Kidney epithelial cell (primary cell): ENCODE results near the gene NUP210. TPM values are rescaled to one million over a fixed set of nuclear protein-coding genes. Genes with fewer than 3 reads are reported as not detected.

Experiments
- DNase-seq: peaks from one replicate; pipeline ENCODE4 v3.0.0-alpha.2; 2010; ENCODE audit warnings: low read depth
- H3K27me3 ChIP-seq: 2 replicates; pipeline ENCODE4 v1.6.0; 2011; ENCODE audit warnings: low read length; ENCODE audit not compliant: control insufficient read depth, insufficient read depth
- H3K36me3 ChIP-seq: 2 replicates; pipeline ENCODE4 v1.5.1; 2011; ENCODE audit warnings: low read length; ENCODE audit not compliant: control insufficient read depth, insufficient read depth
- H3K4me3 ChIP-seq: 2 replicates; pipeline ENCODE4 v1.5.1; 2011; ENCODE audit warnings: low read depth, mild to moderate bottlenecking, control low read depth, low read length
- total RNA-seq: library from RNA; depleted of rRNA; stranded (reverse); fragments of >200 nt; gene quantifications from 2 replicates; pipeline ENCODE4 v1.2.3, GENCODE V29; 2015
- TF ChIP-seq, protein P1 (sequence below): IDR thresholded peaks from 2 replicates; pipeline ENCODE4 v1.5.1; 2011; ENCODE audit warnings: mild to moderate bottlenecking, moderate library complexity, low read length, control low read depth, inconsistent platforms; ENCODE audit not compliant: insufficient read depth, poor library complexity, severe bottlenecking

Gene NUP210
- total RNA-seq, 1 donor from 2014 or later: 36.2 TPM

DNA sequence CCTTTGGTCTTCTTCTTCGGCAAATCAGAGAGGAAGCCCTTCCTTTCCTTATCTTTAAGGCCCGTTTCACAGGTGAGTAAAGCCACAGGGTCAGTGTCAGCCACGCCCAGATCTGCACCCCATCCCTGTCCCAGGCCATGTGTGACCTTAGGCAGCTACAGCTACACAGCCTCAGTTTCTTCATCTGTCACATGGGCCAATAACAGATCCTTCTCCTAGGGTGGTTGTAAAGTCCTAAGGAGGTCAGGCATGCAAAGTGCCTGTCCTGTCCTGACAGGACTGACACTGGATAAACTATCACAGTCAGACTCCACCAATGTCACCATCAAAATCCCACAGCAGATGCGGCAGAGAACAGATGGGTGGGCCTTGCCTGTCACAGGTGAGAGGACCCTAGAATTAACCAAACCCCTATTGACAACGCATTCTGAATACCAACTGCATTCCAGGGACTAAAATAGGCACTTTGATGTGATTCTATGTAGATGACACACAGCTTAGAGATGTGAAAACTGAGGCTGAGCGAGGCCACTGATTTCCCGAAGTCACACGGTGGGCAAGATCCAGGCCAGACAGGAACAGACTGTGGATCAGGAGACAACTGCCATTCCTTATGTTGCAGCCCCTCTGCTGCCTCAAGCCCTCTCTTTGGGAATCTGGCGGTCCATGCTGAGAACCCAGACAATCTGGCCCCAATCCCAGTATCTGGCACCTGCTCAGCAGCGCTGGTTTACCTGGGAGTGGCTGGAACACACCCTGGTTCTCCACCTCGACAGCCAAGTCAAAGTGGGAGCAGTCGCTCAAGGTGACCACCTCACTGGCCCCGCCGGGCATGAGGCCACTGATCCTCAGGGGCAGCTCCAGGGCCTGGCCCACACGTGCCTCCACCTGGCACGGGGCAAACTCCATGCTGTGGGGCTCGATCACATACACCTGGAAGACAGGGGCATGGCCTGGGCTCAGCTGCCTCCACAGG, 48.7 kb downstream of the NUP210 start:
- H3K27me3 ChIP-seq: no peaks in the 10 kb centered on the region
- peaks cover 2% of the 10 kb centered on the region for H3K36me3 ChIP-seq
- no peak for DNase-seq
- no peak overlapping the region for H3K4me3 ChIP-seq
- TF ChIP-seq, protein P1, sequence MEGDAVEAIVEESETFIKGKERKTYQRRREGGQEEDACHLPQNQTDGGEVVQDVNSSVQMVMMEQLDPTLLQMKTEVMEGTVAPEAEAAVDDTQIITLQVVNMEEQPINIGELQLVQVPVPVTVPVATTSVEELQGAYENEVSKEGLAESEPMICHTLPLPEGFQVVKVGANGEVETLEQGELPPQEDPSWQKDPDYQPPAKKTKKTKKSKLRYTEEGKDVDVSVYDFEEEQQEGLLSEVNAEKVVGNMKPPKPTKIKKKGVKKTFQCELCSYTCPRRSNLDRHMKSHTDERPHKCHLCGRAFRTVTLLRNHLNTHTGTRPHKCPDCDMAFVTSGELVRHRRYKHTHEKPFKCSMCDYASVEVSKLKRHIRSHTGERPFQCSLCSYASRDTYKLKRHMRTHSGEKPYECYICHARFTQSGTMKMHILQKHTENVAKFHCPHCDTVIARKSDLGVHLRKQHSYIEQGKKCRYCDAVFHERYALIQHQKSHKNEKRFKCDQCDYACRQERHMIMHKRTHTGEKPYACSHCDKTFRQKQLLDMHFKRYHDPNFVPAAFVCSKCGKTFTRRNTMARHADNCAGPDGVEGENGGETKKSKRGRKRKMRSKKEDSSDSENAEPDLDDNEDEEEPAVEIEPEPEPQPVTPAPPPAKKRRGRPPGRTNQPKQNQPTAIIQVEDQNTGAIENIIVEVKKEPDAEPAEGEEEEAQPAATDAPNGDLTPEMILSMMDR: no peak

DNA sequence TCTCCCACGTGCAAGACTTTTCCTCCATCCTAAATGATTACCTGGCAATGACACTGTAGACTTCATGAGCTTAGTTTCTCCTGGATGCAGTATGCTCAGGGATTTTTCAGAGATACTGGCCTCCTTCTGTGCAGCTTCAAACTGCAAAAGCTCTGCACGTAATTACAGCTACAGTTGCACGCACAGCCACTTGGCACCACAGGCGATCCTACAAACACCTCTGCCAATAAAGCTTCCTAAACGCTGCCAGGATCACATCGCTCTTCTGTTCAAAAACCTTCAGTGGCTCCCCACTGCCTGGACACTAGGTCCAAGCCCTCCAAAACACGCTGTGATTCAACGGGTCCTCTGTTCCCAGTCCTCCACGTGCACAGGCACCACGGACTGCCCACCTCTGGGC, 49.5 kb downstream of the NUP210 start:
- no peak overlapping the region for H3K4me3 ChIP-seq
- no peak for DNase-seq
- H3K36me3 ChIP-seq: peaks cover 2% of the 10 kb centered on the region
- no peaks in the 10 kb centered on the region for H3K27me3 ChIP-seq
- TF ChIP-seq, protein P1: no peak

DNA sequence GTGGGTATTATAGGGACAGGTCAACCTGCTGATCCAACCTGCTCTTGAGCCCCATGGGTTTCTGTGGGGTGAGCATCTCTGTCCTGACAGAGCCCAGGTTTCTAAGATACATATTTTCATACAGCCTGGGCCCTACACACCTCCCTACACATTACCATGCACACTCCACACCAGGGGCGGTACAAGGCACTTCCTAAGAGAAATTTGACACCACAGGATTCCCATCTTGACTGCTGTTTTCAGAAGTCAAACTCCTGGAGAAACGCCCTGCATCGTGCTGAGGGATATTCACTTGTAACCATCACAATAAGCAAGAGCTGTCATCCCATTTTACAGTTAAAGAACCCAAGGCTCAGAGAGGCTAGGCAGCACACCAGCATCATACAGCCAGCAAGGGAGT, 50.1 kb downstream of the NUP210 start:
- H3K4me3 ChIP-seq: no peak overlapping the region
- H3K36me3 ChIP-seq: peaks cover 2% of the 10 kb centered on the region
- H3K27me3 ChIP-seq: no peaks in the 10 kb centered on the region
- DNase-seq: no peak
- TF ChIP-seq, protein P1: no peak

DNA sequence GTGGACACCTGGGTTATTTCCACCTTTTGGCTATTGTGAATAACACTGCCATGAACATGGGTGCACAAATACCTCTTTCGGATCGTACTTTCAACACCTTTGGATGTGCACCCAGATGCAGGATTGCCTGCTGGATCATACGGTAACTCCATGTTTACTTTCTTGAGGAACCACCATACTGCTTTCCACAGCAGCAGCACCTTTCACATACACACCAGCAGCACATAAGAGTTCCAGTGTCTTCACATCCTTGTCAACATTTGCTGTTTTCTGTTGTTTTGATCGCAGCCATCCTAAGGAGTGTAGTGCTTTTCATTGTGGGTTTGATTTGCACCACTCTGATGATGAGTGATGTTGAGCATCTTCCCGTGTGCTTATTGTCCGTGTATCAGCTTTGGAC, 51.3 kb downstream of the NUP210 start:
- Histone ChIP-seq H3K27me3 (no peaks in the 10 kb centered on the region), H3K4me3 (no peak overlapping the region), H3K36me3 (peaks cover 2% of the 10 kb centered on the region)
- TF ChIP-seq, protein P1: no peak
- DNase-seq: no peak

DNA sequence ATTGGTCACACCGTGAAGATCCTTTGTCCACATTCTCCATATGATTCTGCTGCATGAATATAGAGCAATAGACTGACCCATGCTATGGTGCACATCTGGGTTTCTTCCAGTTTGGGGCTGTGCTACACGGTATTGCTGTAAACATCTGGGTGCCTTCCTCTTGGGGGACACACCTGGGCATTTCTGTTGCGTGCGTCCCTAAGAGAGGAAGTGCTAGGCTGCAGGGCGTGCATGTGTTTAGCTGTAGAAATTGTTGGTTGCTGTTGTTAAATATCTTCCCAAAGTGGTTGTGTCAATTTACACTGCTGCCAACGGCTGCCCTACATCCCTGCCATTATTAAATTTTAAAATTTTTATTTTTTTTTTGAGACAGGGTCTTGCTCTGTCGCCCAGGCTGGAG, 52.4 kb downstream of the NUP210 start:
- TF ChIP-seq, protein P1: no peak
- DNase-seq: no peak
- Histone ChIP-seq H3K36me3 (no peaks in the 10 kb centered on the region), H3K27me3 (no peaks in the 10 kb centered on the region), H3K4me3 (no peak overlapping the region)
